ENCODE data around the gene STT3A. TPM values are rescaled to one million over a fixed set of nuclear protein-coding genes. Genes with fewer than 3 reads are reported as not detected.

The STT3A gene
- total and polyA plus RNA-seq, 2 of the 13 experiments (the other 11 are each of a cell fraction or from before 2014, with no cell fraction given), result 229 to 319 TPM

DNA sequence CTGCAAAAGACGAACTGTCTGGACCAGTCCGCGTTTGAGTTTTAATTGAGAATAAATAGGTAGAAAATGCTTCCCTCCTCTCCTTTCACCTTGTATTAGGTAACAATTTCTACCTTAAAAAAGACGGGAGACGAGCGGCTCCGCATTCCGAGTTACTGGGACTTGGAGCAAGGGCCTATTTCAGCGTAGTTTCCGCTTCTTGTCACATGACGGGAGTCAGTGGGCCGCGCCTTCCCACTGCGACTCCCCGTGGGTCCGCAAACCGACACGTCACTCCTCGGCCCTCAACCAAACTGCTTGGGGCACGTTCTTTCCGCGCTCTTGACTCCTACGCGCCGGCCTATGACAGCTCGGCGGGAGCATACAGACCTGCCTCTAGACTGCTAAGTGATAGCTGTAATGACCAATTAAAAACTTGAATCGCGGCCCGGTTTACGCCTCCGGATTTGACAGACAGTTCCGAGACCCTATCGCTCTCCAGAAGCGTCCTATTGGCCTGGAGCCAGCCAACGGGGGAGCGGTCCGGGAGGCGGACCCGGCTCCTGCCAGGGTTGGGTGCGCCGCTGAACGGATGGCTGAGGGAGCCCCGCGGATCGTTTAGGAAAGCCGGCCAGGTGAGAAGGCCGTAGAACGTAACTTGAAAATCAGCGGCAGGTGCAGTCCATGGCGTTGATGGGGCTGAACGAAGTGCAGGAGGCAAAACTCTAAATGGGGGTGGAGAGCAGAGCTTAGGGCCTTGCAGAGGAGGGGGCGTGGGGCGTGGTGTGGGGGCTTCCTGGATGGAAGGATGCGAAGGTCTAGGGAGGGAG lies at the start of gene STT3A (continued):
- TF ChIP-seq, protein P1, sequence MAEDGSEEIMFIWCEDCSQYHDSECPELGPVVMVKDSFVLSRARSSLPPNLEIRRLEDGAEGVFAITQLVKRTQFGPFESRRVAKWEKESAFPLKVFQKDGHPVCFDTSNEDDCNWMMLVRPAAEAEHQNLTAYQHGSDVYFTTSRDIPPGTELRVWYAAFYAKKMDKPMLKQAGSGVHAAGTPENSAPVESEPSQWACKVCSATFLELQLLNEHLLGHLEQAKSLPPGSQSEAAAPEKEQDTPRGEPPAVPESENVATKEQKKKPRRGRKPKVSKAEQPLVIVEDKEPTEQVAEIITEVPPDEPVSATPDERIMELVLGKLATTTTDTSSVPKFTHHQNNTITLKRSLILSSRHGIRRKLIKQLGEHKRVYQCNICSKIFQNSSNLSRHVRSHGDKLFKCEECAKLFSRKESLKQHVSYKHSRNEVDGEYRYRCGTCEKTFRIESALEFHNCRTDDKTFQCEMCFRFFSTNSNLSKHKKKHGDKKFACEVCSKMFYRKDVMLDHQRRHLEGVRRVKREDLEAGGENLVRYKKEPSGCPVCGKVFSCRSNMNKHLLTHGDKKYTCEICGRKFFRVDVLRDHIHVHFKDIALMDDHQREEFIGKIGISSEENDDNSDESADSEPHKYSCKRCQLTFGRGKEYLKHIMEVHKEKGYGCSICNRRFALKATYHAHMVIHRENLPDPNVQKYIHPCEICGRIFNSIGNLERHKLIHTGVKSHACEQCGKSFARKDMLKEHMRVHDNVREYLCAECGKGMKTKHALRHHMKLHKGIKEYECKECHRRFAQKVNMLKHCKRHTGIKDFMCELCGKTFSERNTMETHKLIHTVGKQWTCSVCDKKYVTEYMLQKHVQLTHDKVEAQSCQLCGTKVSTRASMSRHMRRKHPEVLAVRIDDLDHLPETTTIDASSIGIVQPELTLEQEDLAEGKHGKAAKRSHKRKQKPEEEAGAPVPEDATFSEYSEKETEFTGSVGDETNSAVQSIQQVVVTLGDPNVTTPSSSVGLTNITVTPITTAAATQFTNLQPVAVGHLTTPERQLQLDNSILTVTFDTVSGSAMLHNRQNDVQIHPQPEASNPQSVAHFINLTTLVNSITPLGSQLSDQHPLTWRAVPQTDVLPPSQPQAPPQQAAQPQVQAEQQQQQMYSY (CRISPR knock-in tag; IDR thresholded peaks at IDR 0.05), result no peak
- no peak for TF ChIP-seq ZNF572 (CRISPR knock-in tag; IDR thresholded peaks at IDR 0.05)
- no peak for TF ChIP-seq SP5 (CRISPR knock-in tag; IDR thresholded peaks at IDR 0.05; ENCODE audit: borderline replicate concordance, low read depth)
- no peak for TF ChIP-seq ZNF670 (CRISPR knock-in tag; IDR thresholded peaks at IDR 0.05; ENCODE audit: borderline replicate concordance)
- TF ChIP-seq ZNF350 (CRISPR knock-in tag; IDR thresholded peaks at IDR 0.05; ENCODE audit: borderline replicate concordance, low read depth), result peak; percentile 57; the same call in 1 of the 2 replicates
- TF ChIP-seq ZMYM4 (CRISPR knock-in tag; IDR thresholded peaks at IDR 0.05), result peak; percentile 81
- no peak for TF ChIP-seq ZNF256 (CRISPR knock-in tag; conservative IDR thresholded peaks at IDR 0.05)
- no peak for TF ChIP-seq TSC22D2 (CRISPR knock-in tag; IDR thresholded peaks at IDR 0.05; ENCODE audit: borderline replicate concordance)
- TF ChIP-seq ARNT (IDR thresholded peaks at IDR 0.05), result no peak
- TF ChIP-seq POGK (CRISPR knock-in tag; conservative IDR thresholded peaks at IDR 0.05), result no peak
- no peak for TF ChIP-seq ZMYM3 (CRISPR knock-in tag; IDR thresholded peaks at IDR 0.05)
- TF ChIP-seq, protein P2, sequence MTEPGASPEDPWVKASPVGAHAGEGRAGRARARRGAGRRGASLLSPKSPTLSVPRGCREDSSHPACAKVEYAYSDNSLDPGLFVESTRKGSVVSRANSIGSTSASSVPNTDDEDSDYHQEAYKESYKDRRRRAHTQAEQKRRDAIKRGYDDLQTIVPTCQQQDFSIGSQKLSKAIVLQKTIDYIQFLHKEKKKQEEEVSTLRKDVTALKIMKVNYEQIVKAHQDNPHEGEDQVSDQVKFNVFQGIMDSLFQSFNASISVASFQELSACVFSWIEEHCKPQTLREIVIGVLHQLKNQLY (CRISPR knock-in tag; IDR thresholded peaks at IDR 0.05), result no peak
- TF ChIP-seq, protein P3, sequence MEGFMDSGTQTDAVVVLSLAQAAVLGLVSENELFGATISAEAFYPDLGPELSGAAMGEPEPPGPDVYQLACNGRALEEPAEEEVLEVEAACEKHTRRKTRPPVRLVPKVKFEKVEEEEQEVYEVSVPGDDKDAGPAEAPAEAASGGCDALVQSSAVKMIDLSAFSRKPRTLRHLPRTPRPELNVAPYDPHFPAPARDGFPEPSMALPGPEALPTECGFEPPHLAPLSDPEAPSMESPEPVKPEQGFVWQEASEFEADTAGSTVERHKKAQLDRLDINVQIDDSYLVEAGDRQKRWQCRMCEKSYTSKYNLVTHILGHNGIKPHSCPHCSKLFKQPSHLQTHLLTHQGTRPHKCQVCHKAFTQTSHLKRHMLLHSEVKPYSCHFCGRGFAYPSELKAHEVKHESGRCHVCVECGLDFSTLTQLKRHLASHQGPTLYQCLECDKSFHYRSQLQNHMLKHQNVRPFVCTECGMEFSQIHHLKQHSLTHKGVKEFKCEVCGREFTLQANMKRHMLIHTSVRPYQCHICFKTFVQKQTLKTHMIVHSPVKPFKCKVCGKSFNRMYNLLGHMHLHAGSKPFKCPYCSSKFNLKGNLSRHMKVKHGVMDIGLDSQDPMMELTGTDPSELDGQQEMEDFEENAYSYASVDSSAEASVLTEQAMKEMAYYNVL (CRISPR knock-in tag; IDR thresholded peaks at IDR 0.05; ENCODE audit: borderline replicate concordance), result no peak
- TF ChIP-seq ARID2 (CRISPR knock-in tag; IDR thresholded peaks at IDR 0.05; ENCODE audit: borderline replicate concordance), result no peak
- no peak for TF ChIP-seq ZBTB14 (CRISPR knock-in tag; IDR thresholded peaks at IDR 0.05)
- peak; percentile 29; the same call in 1 of the 2 replicates for TF ChIP-seq HDAC1 (CRISPR knock-in tag; IDR thresholded peaks at IDR 0.05)
- no peak for TF ChIP-seq ZNF18 (CRISPR knock-in tag; IDR thresholded peaks at IDR 0.05; ENCODE audit: insufficient replicate concordance)
- TF ChIP-seq ZNF232 (CRISPR knock-in tag; IDR thresholded peaks at IDR 0.05; ENCODE audit: borderline replicate concordance), result no peak
